Activated CD4-positive, alpha-beta T cell treated with anti-CD3 and anti-CD28 coated beads, Interleukin-2, amount 50 U/mL, for 4 hours (primary cell): ENCODE results near the gene TMEM121.

Source experiments
- DNase-seq, 2 experiments: peaks; one replicate each; pipeline ENCODE4 v3.0.0-alpha.2; 2020

The TMEM121 gene

GRCh38 chr14:105498430-105499255, 27.7 kb upstream of the TMEM121 start:
- DNase-seq = no peak

GRCh38 chr14:105499256-105500035, 26.9 kb upstream of the TMEM121 start:
- no peak for DNase-seq

- DNase-seq = no peak
These were observed 26.2 kb upstream of the TMEM121 start for GRCh38 chr14:105500036-105500725.

GRCh38 chr14:105500726-105501101, 25.7 kb upstream of the TMEM121 start:
- DNase-seq = no peak

- no peak for DNase-seq
These were observed 24.7 kb upstream of the TMEM121 start for GRCh38 chr14:105501504-105502291.

GRCh38 chr14:105502446-105503295, 23.7 kb upstream of the TMEM121 start:
- DNase-seq = no peak

GRCh38 chr14:105503296-105503640, 23.1 kb upstream of the TMEM121 start:
- no peak for DNase-seq

- no peak for DNase-seq
These were observed 22.3 kb upstream of the TMEM121 start for GRCh38 chr14:105503935-105504692.

GRCh38 chr14:105505101-105505500, 21.3 kb upstream of the TMEM121 start:
- DNase-seq = no peak

- no peak for DNase-seq
These were observed 19.1 kb upstream of the TMEM121 start for GRCh38 chr14:105507247-105507646.

- DNase-seq = no peak
These were observed 18.3 kb upstream of the TMEM121 start for GRCh38 chr14:105508069-105508468.

- DNase-seq = no peak
These were observed 17.8 kb upstream of the TMEM121 start for GRCh38 chr14:105508601-105509000.

- no peak for DNase-seq
These were observed 9.3 kb upstream of the TMEM121 start for GRCh38 chr14:105517096-105517495.

GRCh38 chr14:105519946-105520698, 6.3 kb upstream of the TMEM121 start:
- no peak for DNase-seq

- no peak for DNase-seq
These were observed 1.1 kb upstream of the TMEM121 start for GRCh38 chr14:105525326-105525725.

GRCh38 chr14:105526776-105527380, 495 bp downstream of the TMEM121 start:
- DNase-seq = no peak

GRCh38 chr14:105527381-105527825, 1.0 kb downstream of the TMEM121 start:
- DNase-seq = no peak

GRCh38 chr14:105527826-105528585, 1.6 kb downstream of the TMEM121 start:
- DNase-seq = peak; percentile 71 to 72
